HL-60 (cell line): ENCODE results near the gene LRRC51.

Source experiments
- DNase-seq, 2 experiments: peaks; one replicate each; pipeline ENCODE4 v3.0.0-alpha.2; 2010 to 2020; ENCODE audit warnings: low read depth in 1 of 2, low spot score in 1 of 2
- H3K27ac ChIP-seq: fragments of 250-450 bp; sonication (Bioruptor Pico); replicated peaks from 2 replicates; pipeline ENCODE4 v1.5.1; 2020; ENCODE audit warnings: mild to moderate bottlenecking, moderate library complexity
- H3K27me3 ChIP-seq: fragments of 250-450 bp; sonication (Bioruptor Pico); 2 replicates; pipeline ENCODE4 v1.5.1; 2021; ENCODE audit warnings: mild to moderate bottlenecking, moderate library complexity; ENCODE audit not compliant: insufficient read depth, poor library complexity, severe bottlenecking
- H3K4me3 ChIP-seq: replicated peaks from 2 replicates; pipeline ENCODE4 v1.5.1; 2011; ENCODE audit warnings: mild to moderate bottlenecking, control low read depth, low read length; ENCODE audit not compliant: insufficient read depth
- GABPA ChIP-seq: IDR thresholded peaks from 2 replicates; pipeline ENCODE4 v1.6.1; 2012; ENCODE audit warnings: low read depth
- POLR2AphosphoS5 ChIP-seq: IDR thresholded peaks from 2 replicates; pipeline ENCODE4 v1.6.1; 2012; ENCODE audit warnings: low read depth
- SPI1 ChIP-seq: IDR thresholded peaks from 2 replicates; pipeline ENCODE4 v1.6.1; 2012; ENCODE audit warnings: low read depth, mild to moderate bottlenecking, borderline replicate concordance
- TF ChIP-seq, protein P1 (sequence below): IDR thresholded peaks from one replicate; pipeline ENCODE4 v1.5.1; 2011; ENCODE audit warnings: low read length, control low read depth, inconsistent platforms; ENCODE audit not compliant: insufficient read depth
- TF ChIP-seq, protein P2 (sequence below): IDR thresholded peaks from 2 replicates; pipeline ENCODE4 v1.6.1; 2012; ENCODE audit warnings: low read depth; ENCODE audit not compliant: insufficient replicate concordance

LRRC51 gene

DNA sequence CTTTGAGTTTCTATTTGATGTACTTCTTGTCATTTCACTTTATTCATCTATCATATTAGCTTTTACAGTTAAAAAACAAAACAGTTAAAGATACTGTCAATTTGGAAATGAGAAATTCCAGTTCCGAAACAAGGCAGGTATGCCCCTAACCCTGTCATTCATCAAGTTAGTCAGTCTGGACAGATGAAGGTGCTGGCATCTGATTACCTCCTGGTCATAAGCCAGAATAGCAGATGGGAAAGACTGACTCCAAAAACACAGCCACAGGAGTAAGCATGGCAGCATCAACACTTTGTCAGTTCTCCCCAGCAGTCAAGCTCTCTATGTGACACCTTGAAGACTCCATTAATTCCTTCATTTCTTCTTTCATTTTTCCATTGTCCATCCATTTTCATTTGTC is 4.3 kb downstream of the LRRC51 start:
- TF ChIP-seq, protein P1, sequence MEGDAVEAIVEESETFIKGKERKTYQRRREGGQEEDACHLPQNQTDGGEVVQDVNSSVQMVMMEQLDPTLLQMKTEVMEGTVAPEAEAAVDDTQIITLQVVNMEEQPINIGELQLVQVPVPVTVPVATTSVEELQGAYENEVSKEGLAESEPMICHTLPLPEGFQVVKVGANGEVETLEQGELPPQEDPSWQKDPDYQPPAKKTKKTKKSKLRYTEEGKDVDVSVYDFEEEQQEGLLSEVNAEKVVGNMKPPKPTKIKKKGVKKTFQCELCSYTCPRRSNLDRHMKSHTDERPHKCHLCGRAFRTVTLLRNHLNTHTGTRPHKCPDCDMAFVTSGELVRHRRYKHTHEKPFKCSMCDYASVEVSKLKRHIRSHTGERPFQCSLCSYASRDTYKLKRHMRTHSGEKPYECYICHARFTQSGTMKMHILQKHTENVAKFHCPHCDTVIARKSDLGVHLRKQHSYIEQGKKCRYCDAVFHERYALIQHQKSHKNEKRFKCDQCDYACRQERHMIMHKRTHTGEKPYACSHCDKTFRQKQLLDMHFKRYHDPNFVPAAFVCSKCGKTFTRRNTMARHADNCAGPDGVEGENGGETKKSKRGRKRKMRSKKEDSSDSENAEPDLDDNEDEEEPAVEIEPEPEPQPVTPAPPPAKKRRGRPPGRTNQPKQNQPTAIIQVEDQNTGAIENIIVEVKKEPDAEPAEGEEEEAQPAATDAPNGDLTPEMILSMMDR = no peak
- no peak for TF ChIP-seq POLR2AphosphoS5
- TF ChIP-seq, protein P2, sequence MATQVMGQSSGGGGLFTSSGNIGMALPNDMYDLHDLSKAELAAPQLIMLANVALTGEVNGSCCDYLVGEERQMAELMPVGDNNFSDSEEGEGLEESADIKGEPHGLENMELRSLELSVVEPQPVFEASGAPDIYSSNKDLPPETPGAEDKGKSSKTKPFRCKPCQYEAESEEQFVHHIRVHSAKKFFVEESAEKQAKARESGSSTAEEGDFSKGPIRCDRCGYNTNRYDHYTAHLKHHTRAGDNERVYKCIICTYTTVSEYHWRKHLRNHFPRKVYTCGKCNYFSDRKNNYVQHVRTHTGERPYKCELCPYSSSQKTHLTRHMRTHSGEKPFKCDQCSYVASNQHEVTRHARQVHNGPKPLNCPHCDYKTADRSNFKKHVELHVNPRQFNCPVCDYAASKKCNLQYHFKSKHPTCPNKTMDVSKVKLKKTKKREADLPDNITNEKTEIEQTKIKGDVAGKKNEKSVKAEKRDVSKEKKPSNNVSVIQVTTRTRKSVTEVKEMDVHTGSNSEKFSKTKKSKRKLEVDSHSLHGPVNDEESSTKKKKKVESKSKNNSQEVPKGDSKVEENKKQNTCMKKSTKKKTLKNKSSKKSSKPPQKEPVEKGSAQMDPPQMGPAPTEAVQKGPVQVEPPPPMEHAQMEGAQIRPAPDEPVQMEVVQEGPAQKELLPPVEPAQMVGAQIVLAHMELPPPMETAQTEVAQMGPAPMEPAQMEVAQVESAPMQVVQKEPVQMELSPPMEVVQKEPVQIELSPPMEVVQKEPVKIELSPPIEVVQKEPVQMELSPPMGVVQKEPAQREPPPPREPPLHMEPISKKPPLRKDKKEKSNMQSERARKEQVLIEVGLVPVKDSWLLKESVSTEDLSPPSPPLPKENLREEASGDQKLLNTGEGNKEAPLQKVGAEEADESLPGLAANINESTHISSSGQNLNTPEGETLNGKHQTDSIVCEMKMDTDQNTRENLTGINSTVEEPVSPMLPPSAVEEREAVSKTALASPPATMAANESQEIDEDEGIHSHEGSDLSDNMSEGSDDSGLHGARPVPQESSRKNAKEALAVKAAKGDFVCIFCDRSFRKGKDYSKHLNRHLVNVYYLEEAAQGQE = no peak
- TF ChIP-seq GABPA = no peak
- TF ChIP-seq SPI1 = no peak
- Histone ChIP-seq H3K27me3 (no peaks in the 10 kb centered on the region), H3K4me3 (no peak overlapping the region), H3K27ac (no peak overlapping the region)
- DNase-seq = no peak

DNA sequence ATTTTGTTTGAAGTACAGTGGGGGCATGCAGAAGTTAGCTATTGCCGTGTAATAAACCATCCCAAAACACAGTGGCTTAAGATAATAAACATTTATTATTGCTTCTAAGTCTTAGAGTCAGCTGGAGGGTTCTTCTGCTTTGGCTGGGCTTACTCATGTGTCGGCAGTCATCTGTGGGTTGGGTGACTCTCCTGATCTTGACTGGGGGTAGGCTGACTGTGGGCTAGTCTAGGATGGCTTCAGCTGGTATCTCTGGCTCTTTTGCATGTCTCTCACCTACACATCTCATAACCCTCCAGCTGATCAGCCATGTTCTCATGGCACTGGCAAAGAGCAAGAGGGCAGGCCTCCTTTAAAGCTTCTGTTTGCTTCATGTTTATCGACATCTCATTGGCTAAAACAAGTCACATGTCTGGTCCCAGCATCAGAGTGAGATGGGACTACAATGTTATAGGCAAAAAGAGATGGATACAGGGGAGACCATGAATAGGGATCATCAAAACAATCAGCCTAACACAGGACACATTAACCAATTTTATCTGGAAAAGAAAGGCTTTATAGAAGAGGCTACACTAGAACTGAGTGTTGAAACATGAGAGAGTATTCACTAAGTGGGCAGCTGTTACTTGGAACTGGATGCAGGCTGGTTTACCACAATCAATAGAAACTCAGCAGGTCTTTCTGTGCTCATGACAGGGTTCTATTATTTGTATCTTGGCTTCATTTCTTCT is 5.1 kb downstream of the LRRC51 start:
- no peak for DNase-seq
- H3K27me3 ChIP-seq = no peaks in the 10 kb centered on the region
- TF ChIP-seq GABPA = no peak
- TF ChIP-seq POLR2AphosphoS5 = no peak
- TF ChIP-seq, protein P1 = no peak
- TF ChIP-seq SPI1 = no peak
- TF ChIP-seq, protein P2 = no peak
- H3K27ac ChIP-seq = no peak overlapping the region
- H3K4me3 ChIP-seq = no peak overlapping the region

GRCh38 chr11:72088076-72088808 is 7.6 kb downstream of the LRRC51 start:
- Histone ChIP-seq H3K4me3 (no peak overlapping the region), H3K27ac (no peak overlapping the region), H3K27me3 (no peaks in the 10 kb centered on the region)
- no peak for DNase-seq
- TF ChIP-seq SPI1 (no peak), POLR2AphosphoS5 (no peak), GABPA (no peak)
- TF ChIP-seq, protein P1 = no peak
- TF ChIP-seq, protein P2 = no peak
